ENCODE results near the gene PROCA1.

DNA sequence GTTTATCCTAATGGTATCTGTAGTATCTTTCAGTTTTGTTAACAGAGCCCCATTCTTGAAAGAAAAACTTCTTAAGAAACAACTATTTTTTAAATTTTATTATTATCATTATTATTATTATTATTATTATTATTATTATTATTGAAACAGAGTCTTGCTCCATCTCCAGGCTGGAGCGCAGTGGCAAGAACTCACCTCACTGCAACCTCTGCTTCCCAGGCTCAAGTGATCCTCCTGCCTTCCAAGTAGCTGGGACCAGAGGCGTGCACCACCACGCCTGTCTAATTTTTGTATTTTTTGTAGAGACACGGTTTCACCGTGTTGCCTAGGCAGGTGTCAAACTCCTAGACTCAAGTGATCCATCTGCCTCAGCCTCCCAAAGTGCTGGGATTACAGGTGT lies 26.3 kb downstream of the PROCA1 start:
- TF ChIP-seq, protein P1, sequence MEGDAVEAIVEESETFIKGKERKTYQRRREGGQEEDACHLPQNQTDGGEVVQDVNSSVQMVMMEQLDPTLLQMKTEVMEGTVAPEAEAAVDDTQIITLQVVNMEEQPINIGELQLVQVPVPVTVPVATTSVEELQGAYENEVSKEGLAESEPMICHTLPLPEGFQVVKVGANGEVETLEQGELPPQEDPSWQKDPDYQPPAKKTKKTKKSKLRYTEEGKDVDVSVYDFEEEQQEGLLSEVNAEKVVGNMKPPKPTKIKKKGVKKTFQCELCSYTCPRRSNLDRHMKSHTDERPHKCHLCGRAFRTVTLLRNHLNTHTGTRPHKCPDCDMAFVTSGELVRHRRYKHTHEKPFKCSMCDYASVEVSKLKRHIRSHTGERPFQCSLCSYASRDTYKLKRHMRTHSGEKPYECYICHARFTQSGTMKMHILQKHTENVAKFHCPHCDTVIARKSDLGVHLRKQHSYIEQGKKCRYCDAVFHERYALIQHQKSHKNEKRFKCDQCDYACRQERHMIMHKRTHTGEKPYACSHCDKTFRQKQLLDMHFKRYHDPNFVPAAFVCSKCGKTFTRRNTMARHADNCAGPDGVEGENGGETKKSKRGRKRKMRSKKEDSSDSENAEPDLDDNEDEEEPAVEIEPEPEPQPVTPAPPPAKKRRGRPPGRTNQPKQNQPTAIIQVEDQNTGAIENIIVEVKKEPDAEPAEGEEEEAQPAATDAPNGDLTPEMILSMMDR (IDR thresholded peaks at IDR 0.05), result no peak
- no peak for TF ChIP-seq POLR2A (IDR thresholded peaks at IDR 0.05)
